Activated CD8-positive, alpha-beta memory T cell treated with anti-CD3 and anti-CD28 coated beads, Interleukin-2, amount 50 U/mL, for 24 hours (primary cell): ENCODE measurements around the gene TECTB.
A peak's percentile ranks its signal among the peaks of the same experiment; 100 is the strongest.

Experiments used
- DNase-seq: peaks from one replicate; pipeline ENCODE4 v3.0.0-alpha.2; 2020; ENCODE audit errors: extremely low read depth

Gene TECTB

GRCh38 chr10:112307358-112308124, 24.3 kb downstream of the TECTB start:
- no peak for DNase-seq

- DNase-seq, result no peak
These were observed 24.9 kb downstream of the TECTB start for GRCh38 chr10:112308125-112308502.

GRCh38 chr10:112311481-112311880, 28.3 kb downstream of the TECTB start:
- DNase-seq, result no peak

GRCh38 chr10:112313234-112313633, 30.0 kb downstream of the TECTB start:
- no peak for DNase-seq

- no peak for DNase-seq
These were observed 30.7 kb downstream of the TECTB start for GRCh38 chr10:112313911-112314310.

GRCh38 chr10:112314822-112315474, 31.7 kb downstream of the TECTB start:
- peak; percentile 57 for DNase-seq

- no peak for DNase-seq
These were observed 44.5 kb downstream of the TECTB start for GRCh38 chr10:112327678-112328077.

GRCh38 chr10:112330162-112330561, 47.0 kb downstream of the TECTB start:
- no peak for DNase-seq

- no peak for DNase-seq
These were observed 47.5 kb downstream of the TECTB start for GRCh38 chr10:112330607-112331160.

- no peak for DNase-seq
These were observed 48.8 kb downstream of the TECTB start for GRCh38 chr10:112332022-112332421.

- DNase-seq, result no peak
These were observed 49.5 kb downstream of the TECTB start for GRCh38 chr10:112332509-112333228.

GRCh38 chr10:112333452-112333851, 50.3 kb downstream of the TECTB start:
- DNase-seq, result no peak

- DNase-seq, result no peak
These were observed 52.1 kb downstream of the TECTB start for GRCh38 chr10:112335111-112335867.

GRCh38 chr10:112335868-112336265, 52.7 kb downstream of the TECTB start:
- DNase-seq, result no peak

GRCh38 chr10:112336556-112337201, 53.5 kb downstream of the TECTB start:
- no peak for DNase-seq

- no peak for DNase-seq
These were observed 55.8 kb downstream of the TECTB start for GRCh38 chr10:112338957-112339356.

- DNase-seq, result no peak
These were observed 57.4 kb downstream of the TECTB start for GRCh38 chr10:112340601-112341000.

GRCh38 chr10:112343056-112343806, 60.0 kb downstream of the TECTB start:
- no peak for DNase-seq

- DNase-seq, result no peak
These were observed 61.1 kb downstream of the TECTB start for GRCh38 chr10:112344261-112344660.

GRCh38 chr10:112345202-112345601, 62.0 kb downstream of the TECTB start:
- DNase-seq, result no peak
